KBM-7 (cell line): ENCODE measurements around the gene MTARC1.

ENCODE experiments used
- DNase-seq: peaks from one replicate; pipeline ENCODE4 v3.0.0-alpha.2; 2015
- in situ Hi-C: fragments of 300-500 bp; cut with MboI; formaldehyde crosslinking; loops from 2 replicates; pipeline ENCODE4 v1.14.3; 2020; ENCODE audit warnings: low sequenced_read_pairs, low pct_unique_long_range_greater_than_20kb, mixed read lengths

MTARC1 gene

GRCh38 chr1:220768126-220768601, 18.5 kb upstream of the MTARC1 start:
- in situ Hi-C loops = no loop called here
- DNase-seq = no peak

GRCh38 chr1:220769205-220769604, 17.5 kb upstream of the MTARC1 start:
- in situ Hi-C loops = no loop called here
- no peak for DNase-seq

DNA sequence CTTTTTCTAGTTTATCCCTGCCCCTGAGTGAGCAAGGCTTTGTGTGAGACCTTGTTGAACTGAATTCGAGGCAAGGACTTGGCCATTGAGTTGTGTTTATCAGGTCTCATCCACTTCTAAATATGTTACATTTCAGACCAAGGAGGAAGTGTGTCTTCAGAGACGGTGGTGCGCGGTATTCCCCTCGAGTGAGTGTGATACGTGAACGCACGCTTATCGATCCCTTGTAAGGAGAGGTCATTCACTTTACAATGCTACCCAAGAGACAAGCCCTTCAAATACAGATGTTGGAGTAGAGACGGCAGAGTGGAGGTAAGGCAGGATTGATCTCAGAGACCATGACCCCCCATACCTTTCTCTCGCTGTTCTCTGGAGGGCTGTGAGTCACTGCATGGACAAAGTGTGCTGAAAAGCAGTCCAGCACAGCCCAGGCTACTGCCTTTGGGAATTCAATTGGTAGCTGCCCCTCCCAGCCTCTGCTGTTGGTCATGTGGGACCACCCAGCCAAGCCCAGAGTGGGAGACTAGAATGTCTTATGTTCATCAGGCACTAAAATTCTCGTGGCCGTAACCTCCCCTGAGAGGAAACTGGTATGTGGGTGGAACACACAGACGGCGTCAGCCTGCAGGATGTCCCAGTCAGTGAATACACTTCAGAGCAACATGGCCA, 16.3 kb upstream of the MTARC1 start:
- no peak for DNase-seq
- in situ Hi-C loops = no loop called here

DNA sequence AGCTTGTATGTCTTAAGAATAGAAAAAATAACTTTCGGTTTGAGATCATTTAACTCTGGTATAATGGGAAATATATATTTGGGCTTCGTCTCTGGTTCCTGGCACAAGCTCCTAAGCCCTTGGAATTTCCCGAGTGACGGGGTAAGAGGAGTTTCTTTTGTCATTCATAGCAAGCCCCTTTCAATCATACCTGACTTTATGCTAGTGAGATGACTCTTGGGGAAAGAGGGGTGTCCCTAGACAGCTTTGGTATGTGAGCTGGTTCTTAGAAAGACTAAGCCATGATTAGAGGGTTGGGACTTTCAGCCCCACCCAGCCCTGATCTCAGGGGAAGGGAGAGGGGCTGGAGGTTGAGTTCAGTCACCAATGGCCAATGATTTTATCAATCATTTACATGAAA, 13.9 kb upstream of the MTARC1 start:
- in situ Hi-C loops = no loop called here

DNA sequence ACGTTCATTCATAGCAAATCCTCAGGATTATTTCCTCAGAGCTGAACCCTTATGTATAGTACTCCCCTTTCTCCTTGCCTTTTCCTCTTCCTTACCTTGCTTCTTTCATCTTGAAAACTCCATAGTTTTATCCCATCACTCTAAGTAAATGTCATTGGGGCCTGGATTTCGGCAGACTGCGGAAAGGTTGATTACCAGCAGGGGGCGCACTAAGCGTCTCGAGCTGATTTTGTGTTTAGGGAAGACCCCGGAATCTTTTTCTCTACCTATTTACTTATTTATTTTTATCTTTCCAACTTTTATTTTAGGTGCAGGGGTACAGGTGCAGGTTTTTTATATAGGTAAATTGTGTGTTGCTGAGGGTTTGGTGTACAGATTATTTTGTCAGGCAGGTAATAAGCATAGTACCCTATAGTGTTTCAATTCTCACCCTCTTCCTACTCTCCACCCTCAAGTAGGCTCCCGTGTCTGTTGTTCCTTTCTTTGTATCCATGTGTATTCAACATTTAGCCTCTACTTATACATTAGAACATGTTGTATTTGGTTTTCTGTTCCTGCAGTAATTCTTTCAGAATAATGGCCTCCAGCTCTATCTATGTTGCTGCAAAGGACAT, 11.4 kb upstream of the MTARC1 start:
- in situ Hi-C loops = no loop called here
- peak; percentile 50 for DNase-seq

More for the DNA sequence above, 13.9 kb upstream of the MTARC1 start:
- DNase-seq = no peak

- no peak for DNase-seq
- in situ Hi-C loops = no loop called here
Measured at GRCh38 chr1:220776254-220776653, 10.5 kb upstream of the MTARC1 start.

DNA sequence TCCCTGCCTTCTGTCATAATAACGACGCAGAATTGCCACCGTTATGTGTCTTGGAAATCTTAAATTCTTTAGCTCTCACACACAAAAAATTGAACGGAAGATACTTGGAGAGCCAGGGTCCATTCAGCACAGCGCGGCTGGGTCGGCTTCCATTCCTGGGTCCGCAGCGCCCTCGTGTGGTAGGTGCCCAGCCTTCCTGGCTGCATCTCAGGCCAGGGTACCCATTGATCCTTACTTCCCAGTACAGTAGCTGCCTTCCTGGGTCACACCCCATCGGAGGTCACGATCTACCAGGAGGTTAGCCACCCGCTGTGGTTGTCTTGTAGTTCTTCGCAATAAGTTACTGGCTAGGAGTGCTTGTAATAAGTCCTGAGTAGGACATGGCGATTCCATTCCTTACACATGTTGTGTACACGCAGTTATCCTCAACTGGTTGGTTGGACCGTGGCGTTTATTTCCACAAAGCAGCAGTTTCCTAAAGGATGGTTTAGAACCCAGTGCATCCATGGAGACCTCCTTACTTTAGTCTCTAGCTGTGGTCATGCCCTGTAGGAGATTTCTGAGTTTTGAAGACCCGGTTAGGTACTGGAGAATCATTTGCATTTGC, 9.9 kb upstream of the MTARC1 start:
- peak; percentile 74 for DNase-seq
- in situ Hi-C loops = no loop called here

- in situ Hi-C loops = no loop called here
- DNase-seq = no peak
Measured at GRCh38 chr1:220783453-220783852, 3.3 kb upstream of the MTARC1 start.

DNA sequence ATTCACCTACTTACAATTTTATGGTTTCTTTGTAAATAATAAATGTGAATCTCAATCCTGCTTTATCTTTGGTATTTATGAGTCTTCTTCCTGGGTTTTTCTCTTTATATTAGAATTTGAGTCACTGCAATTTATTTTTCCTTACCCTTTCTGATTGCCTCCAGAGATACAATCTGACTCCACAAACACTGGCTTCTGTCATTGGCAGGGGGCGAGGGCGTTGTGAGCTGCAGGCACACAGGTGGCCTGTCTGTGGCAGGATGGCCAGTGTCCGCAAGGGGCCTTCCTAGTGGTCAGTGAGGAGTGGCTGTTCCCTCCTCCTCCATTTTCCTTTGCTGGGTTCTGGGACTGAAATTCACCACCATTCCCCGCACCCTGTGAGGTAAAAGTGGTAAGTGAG, 2.0 kb upstream of the MTARC1 start:
- in situ Hi-C loops = no loop called here
- DNase-seq = no peak

DNA sequence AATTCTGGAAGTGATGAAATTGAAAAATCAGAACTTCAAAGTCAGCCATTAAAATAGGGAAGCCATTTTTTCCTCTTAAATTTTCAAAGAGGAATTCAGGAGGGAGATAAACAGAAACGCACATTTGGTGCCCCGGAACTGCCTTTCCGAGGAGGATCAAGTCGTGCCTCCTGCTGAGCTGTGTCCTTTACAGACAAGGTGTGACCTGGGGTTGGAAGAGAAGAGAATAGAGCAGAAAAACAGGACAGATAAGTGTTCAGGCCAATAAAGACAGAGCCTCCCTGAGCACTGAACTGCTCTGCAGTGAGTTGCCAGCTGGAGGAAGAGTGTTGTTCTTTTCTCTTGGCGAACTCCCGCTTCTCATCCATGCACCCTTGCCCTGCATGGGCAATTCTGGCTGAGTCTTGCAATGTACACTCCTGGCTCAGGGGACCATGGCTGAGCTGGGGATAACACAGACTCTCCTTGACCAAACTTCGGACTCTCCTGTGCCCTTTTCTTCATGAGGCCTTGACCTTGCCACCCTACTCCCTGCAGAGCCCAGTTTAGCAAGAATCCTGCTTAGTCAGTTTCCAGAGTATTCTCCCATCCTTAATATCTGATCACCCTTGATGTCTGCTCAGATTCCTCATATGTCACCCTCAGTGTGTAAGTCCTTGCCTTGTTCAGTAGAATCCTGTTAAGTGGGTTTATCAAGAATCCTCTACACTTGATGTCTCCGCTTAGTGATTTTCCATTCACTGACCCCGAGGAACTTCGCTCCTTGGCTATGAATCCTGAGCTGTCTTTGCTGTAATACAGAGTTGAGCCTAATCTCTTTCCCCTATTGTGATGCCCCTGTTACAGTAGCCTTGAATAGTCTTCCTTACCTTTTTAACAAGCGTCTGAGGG, 1.3 kb upstream of the MTARC1 start:
- in situ Hi-C loops = no loop called here
- DNase-seq = no peak

DNA sequence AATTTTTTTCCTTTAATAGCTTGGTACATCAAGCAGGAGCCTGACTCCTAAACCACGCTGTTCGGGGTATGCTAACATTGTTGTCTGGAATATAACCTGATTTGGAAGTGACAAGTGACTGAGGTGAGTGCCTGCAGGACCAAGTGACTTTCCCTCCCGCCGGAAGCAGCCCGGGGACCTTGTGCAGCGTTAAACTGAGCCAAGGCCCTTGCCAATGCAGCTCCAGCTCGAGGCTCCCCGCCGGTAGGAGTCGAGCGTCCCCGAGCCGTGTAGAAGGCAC, 716 bp upstream of the MTARC1 start:
- in situ Hi-C loops = no loop called here
- DNase-seq = no peak

DNA sequence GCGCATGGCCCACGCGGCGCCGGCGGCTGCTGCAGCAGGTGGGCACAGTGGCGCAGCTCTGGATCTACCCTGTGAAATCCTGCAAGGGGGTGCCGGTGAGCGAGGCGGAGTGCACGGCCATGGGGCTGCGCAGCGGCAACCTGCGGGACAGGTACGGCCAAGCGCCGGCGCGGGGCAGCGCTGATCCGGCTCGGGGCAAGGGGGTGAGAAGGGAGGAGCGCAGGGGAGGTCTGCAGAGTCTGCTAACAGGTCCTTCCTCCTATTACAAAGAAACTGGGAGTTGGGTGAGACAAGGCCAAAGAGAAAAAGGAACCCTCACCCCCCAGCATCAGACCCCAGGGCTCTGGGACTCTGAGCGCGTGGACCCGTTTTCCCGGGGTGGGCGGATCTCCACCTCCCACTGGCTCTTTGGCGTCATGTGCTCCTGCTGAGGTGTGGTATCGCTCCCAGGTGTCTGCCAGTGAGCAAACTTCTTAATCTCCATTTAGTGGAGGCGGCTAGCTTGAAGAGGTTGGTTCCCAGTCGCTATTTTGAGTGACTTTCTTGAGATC, 431 bp downstream of the MTARC1 start:
- in situ Hi-C loops = no loop called here
- no peak for DNase-seq

DNA sequence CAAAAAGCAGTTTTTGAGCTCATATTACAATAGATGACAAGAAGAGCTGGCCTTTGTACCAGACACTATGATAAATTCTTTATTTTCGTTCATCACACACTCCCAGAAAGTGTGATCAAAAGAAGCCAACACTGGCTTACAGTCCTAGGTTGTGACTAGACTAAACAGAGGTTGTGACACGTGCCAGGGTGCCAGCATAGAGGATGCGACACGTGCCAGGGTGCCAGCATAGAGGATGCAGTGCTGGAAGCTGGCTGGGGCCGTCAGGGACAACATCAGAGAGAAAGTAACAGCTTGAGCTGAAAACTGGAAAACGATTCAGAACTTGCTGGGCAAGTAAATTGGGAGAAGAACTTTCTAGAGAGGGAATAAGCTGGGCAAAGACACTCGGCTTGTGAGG, 2.2 kb downstream of the MTARC1 start:
- in situ Hi-C loops = no loop called here
- no peak for DNase-seq

DNA sequence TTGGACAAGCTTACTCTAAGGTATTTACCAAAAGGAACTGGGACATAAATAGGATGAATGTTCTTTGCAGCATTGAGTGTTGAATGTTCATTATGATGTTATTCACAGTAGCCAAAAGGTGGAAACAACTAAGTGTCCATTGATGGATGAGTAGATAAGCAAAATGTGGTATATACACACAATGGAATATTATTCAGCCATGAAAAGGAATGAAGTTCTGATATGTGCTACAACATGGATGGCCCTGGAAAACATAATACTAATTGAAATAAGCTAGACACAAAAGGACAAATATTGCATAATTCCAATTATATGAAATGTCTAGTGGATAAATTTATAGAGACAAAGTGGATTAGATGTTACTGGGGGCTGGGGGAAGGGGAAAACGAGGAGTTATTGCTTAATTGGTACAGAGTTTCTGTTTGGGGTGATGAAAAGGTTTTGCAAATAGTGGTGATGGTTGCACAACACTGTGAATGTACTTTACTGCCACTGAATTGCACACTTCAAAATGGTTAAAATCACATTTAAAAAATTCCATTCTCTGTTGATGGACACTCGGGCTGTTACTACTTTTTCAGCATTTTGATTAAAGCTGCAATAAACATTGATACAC, 2.9 kb downstream of the MTARC1 start:
- in situ Hi-C loops = no loop called here
- DNase-seq = no peak

DNA sequence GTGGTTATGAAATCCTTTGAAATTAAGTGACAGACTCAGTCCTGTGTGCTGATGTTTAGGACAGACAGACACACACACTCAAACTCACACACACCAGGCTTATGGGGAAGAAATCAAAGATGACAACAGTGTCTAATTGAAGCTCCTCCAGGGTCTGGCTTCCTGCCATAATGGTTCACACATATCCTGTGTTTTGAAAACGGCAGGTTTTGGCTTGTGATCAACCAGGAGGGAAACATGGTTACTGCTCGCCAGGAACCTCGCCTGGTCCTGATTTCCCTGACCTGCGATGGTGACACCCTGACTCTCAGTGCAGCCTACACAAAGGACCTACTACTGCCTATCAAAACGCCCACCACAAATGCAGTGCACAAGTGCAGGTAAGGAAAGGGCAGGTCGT, 4.6 kb downstream of the MTARC1 start:
- in situ Hi-C loops = no loop called here
- no peak for DNase-seq

GRCh38 chr1:220791956-220792355, 5.2 kb downstream of the MTARC1 start:
- in situ Hi-C loops = no loop called here
- DNase-seq = no peak

GRCh38 chr1:220796530-220796929, 9.8 kb downstream of the MTARC1 start:
- no peak for DNase-seq
- in situ Hi-C loops = no loop called here

- DNase-seq = no peak
- in situ Hi-C loops = no loop called here
Measured at GRCh38 chr1:220797044-220797443, 10.3 kb downstream of the MTARC1 start.

DNA sequence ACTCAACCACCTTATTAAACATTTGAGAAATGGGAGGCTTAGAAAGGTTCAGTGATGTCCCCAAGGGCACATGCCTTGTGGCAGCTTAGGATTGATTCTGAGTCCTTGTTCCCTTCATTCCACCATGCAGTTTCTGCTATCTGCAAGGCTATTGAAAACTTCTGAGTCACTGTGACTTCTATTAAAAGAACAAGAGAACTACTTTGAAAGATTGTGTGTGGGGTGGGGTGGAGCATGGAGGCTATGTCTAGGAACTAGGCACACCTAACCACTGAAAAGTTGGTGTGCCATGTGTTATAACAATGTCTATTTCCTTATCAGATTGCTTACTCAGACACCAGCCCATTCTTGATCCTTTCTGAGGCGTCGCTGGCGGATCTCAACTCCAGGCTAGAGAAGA, 10.8 kb downstream of the MTARC1 start:
- in situ Hi-C loops = no loop called here

More for the DNA sequence above, 10.8 kb downstream of the MTARC1 start:
- no peak for DNase-seq
